ENCODE measurements around the gene QSER1. TPM values are rescaled to one million over a fixed set of nuclear protein-coding genes. Genes with fewer than 3 reads are reported as not detected.
A peak's percentile ranks its signal among the peaks of the same experiment; 100 is the strongest.

The QSER1 gene
- total and polyA plus RNA-seq, 8 donors: 3.0 to 25.1 (median 20.7) TPM

DNA sequence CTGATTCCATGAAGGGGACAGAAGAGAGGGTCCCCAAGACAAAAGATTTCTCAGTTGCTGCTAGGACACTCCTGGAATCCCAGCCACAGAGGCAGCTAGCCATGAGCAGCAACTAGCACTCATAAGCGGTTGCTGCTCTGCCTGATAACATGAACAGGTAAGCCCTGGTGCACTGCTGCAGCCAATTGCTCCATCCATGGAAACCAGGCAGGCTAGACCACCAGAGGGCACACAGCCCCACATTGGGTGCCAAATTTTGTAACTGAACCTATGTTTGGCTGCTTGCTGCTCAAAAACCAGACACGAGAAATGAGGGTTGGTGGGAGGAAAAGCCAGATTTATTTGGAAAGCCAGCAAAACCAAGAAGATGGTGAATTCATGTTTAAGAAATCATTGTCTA, 21.9 kb upstream of the QSER1 start:
- Histone ChIP-seq H3K27ac (no peak overlapping the region), H3K36me3 (no peaks in the 10 kb centered on the region), H3K27me3 (peaks cover 0 to 6% (median 0%) of the 10 kb centered on the region in 4 donors), H3K4me1 (no peaks in the 10 kb centered on the region), H3K9me3 (no peaks in the 10 kb centered on the region), H3K4me3 (no peak overlapping the region)
- FAIRE-seq (no peak), DNase-seq (peak in 1 of 6 donors; percentile 10), ATAC-seq (no peak)
- intact Hi-C loops (cut with DNase I): no loop called here
- WGBS, 2 donors: 50 to 56% methylated on average over 2 of the region's 2 CpGs
- TF ChIP-seq, protein P1, sequence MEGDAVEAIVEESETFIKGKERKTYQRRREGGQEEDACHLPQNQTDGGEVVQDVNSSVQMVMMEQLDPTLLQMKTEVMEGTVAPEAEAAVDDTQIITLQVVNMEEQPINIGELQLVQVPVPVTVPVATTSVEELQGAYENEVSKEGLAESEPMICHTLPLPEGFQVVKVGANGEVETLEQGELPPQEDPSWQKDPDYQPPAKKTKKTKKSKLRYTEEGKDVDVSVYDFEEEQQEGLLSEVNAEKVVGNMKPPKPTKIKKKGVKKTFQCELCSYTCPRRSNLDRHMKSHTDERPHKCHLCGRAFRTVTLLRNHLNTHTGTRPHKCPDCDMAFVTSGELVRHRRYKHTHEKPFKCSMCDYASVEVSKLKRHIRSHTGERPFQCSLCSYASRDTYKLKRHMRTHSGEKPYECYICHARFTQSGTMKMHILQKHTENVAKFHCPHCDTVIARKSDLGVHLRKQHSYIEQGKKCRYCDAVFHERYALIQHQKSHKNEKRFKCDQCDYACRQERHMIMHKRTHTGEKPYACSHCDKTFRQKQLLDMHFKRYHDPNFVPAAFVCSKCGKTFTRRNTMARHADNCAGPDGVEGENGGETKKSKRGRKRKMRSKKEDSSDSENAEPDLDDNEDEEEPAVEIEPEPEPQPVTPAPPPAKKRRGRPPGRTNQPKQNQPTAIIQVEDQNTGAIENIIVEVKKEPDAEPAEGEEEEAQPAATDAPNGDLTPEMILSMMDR (IDR thresholded peaks at IDR 0.05): no peak

DNA sequence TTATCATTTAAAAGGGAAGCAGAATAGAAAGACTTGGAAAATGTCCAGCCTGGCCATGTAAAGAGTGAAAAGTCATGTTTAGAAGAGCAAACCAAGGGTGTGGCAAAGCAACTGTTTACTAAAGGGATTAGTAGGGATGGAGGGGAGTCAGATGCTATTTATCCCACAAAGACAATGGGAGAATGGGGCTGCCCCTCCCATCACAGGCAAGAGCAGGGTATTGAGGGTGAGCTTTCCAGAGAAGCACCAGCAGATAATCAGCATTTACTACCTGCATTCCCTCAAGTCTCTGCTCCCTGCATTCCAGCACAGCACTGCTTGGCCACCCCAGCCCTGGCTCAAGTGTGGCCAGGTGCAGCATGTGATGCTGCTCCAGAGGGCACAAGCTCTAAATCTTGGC, 18.5 kb upstream of the QSER1 start:
- H3K36me3 ChIP-seq: no peaks in the 10 kb centered on the region
- FAIRE-seq (no peak), DNase-seq (no peak), ATAC-seq (no peak)
- TF ChIP-seq, protein P1 (IDR thresholded peaks at IDR 0.05): no peak
- no peak overlapping the region for H3K27ac ChIP-seq
- intact Hi-C loops (cut with DNase I): no loop called here
- H3K9me3 ChIP-seq: no peaks in the 10 kb centered on the region
- H3K4me3 ChIP-seq: no peak overlapping the region
- H3K4me1 ChIP-seq: no peaks in the 10 kb centered on the region
- peaks cover 0 to 6% (median 0%) of the 10 kb centered on the region in 4 donors for H3K27me3 ChIP-seq

DNA sequence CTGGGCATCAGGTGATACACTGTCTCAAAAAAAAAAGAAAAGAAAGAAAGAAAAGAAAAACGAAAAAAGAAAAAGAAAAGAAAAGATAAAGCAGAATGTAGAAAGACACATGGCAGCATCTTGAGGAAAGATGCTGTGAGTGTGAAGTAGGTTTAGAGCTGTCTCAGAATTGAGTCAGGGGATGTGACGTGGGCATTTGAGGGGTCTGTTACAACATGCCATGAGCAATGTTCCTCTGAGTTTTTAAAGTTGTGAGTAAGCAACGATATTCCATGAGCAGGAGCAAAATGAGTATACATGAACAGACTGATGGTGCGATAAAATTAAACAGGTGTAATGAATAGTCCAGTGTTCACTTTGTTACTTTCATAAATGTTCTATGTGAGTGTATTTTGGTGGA, 11.3 kb upstream of the QSER1 start:
- intact Hi-C loops (cut with DNase I): no loop called here
- H3K9me3 ChIP-seq: no peaks in the 10 kb centered on the region
- ATAC-seq: no peak
- H3K4me3 ChIP-seq: no peak overlapping the region
- H3K27me3 ChIP-seq: no peaks in the 10 kb centered on the region
- no peak for DNase-seq
- no peaks in the 10 kb centered on the region for H3K36me3 ChIP-seq
- no peaks in the 10 kb centered on the region for H3K4me1 ChIP-seq
- TF ChIP-seq, protein P1 (IDR thresholded peaks at IDR 0.05): no peak
- no peak overlapping the region for H3K27ac ChIP-seq
- 46 to 62% methylated on average over 4 of the region's 4 CpGs for WGBS, 2 donors
- FAIRE-seq: no peak

DNA sequence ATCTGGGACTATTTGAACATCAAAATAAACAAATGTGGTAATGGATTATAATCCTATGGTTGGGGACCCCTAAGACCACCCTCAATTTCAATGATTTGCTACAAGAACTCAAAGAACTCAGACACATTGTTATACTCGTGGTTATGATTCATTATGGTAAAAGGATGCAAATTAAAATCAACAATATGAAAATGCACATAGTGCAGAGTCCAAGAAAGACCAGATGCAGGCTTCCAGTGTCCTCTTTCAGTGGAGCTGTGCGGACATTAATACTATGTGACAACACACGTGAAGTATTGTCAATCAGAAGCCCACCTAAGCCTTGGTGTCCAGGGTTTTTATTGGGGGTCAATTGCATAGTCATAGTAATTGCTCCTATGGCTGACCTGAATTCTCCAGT, 9.2 kb upstream of the QSER1 start:
- DNase-seq (no peak), ATAC-seq (no peak), FAIRE-seq (no peak)
- H3K27ac ChIP-seq: no peak overlapping the region
- TF ChIP-seq, protein P1 (IDR thresholded peaks at IDR 0.05): no peak
- no peaks in the 10 kb centered on the region for H3K36me3 ChIP-seq
- H3K27me3 ChIP-seq: no peaks in the 10 kb centered on the region
- intact Hi-C loops (cut with DNase I): no loop called here
- no peaks in the 10 kb centered on the region for H3K9me3 ChIP-seq
- 58 to 81% methylated on average over 3 of the region's 3 CpGs for WGBS, 2 donors
- H3K4me1 ChIP-seq: no peaks in the 10 kb centered on the region
- H3K4me3 ChIP-seq: no peak overlapping the region

DNA sequence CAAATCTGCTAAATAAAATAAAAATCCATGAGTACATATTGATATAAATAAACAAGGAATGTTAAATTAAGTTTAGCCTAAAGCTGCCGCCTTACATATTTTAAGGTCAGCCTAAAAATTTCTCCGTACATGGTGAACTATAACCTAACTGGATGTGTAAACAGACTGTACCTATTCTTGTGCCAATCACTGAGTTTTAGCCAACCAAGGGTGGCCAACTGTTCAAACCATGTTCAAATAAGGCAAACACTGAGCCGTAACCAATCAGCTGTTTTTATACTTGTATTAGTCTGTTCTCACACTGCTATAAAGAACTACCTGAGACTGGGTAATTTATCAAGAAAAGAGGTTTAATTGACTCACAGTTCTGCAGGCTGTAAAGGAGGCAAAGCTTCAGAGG, 8.6 kb upstream of the QSER1 start:
- H3K36me3 ChIP-seq: no peaks in the 10 kb centered on the region
- WGBS, 2 donors: 48 to 60% methylated on average over 3 of the region's 3 CpGs
- FAIRE-seq: no peak
- no peak overlapping the region for H3K4me3 ChIP-seq
- no peaks in the 10 kb centered on the region for H3K4me1 ChIP-seq
- no peaks in the 10 kb centered on the region for H3K27me3 ChIP-seq
- ATAC-seq: peak in 1 of 4 donors; percentile 44
- H3K9me3 ChIP-seq: no peaks in the 10 kb centered on the region
- no peak overlapping the region for H3K27ac ChIP-seq
- TF ChIP-seq, protein P1 (IDR thresholded peaks at IDR 0.05): no peak
- no peak for DNase-seq
- intact Hi-C loops (cut with DNase I): no loop called here

All from pancreas (tissue), 10 donors.